Panc1 (cell line): ENCODE measurements around the gene ITK. TPM values are rescaled to one million over a fixed set of nuclear protein-coding genes. Genes with fewer than 3 reads are reported as not detected.
"Not testable (repeated sequence)": the region's sequence is repeated elsewhere in the genome, so short reads cannot be mapped to it uniquely, and the experiment has no call there.

ENCODE experiments used
- ATAC-seq: fragments of 200-7000 bp; cut with Tn5 transposase; 2 replicates; pipeline ENCODE4 v1.9.1; 2020; ENCODE audit warnings: mild to moderate bottlenecking, moderate library complexity
- BruUV-seq: library from RNA; stranded (reverse); fragments of 400-500 nt; replicated peaks from 2 replicates; lab custom pipeline; 2021; lab: Mats Ljungman, UMichigan
- CTCF ChIA-PET: fragments of 300-600 bp; sonication (Branson Sonifier 250); formaldehyde crosslinking; loops from one replicate; lab custom pipeline; 2022; ENCODE audit warnings: antibody characterized with exemption; lab: Charles Lee
- POLR2A ChIA-PET: fragments of 300-600 bp; sonication (Branson Sonifier 250); formaldehyde crosslinking; loops from one replicate; lab custom pipeline; 2022; ENCODE audit warnings: antibody characterized with exemption; lab: Charles Lee
- DNase-seq: peaks from one replicate; pipeline ENCODE4 v3.0.0-alpha.2; 2010; ENCODE audit warnings: low read depth, low spot score
- H3K27ac ChIP-seq: 2 replicates; pipeline ENCODE4 v1.5.1; 2011; ENCODE audit warnings: mild to moderate bottlenecking, low read length, inconsistent platforms
- H3K27me3 ChIP-seq: fragments of 200-500 bp; sonication (Bioruptor generic); 2 replicates; pipeline ENCODE4 v1.6.0; 2014; ENCODE audit warnings: low read length, inconsistent platforms; ENCODE audit not compliant: control insufficient read depth, insufficient read depth
- H3K36me3 ChIP-seq: fragments of 200-500 bp; sonication (Bioruptor generic); 2 replicates; pipeline ENCODE4 v1.5.1; 2014; ENCODE audit warnings: inconsistent platforms, mild to moderate bottlenecking, low read length, moderate library complexity; ENCODE audit not compliant: control insufficient read depth, insufficient read depth
- H3K4me1 ChIP-seq: 2 replicates; pipeline ENCODE4 v1.5.1; 2011; ENCODE audit warnings: inconsistent platforms, mild to moderate bottlenecking, low read length, moderate library complexity; ENCODE audit not compliant: control insufficient read depth, insufficient read depth
- H3K4me3 ChIP-seq, 2 experiments: 2 replicates each; pipeline ENCODE4 v1.5.1; 2011 to 2012; ENCODE audit warnings: low read depth in 2 of 2, low read length in 2 of 2, mild to moderate bottlenecking in 2 of 2, inconsistent platforms in 1 of 2, moderate library complexity in 1 of 2
- H3K9me3 ChIP-seq: fragments of 200-500 bp; sonication (Bioruptor generic); 2 replicates; pipeline ENCODE4 v1.5.1; 2014; ENCODE audit warnings: low read depth, mild to moderate bottlenecking, inconsistent platforms, low read length, moderate library complexity; ENCODE audit not compliant: control insufficient read depth, insufficient read depth
- POLR2AphosphoS5 ChIP-seq: IDR thresholded peaks from 2 replicates; pipeline ENCODE4 v1.6.1; 2012; ENCODE audit warnings: mild to moderate bottlenecking, low read depth, low read length, moderate library complexity
- SIN3A ChIP-seq: IDR thresholded peaks from 2 replicates; pipeline ENCODE4 v1.6.1; 2012; ENCODE audit warnings: low read depth, mild to moderate bottlenecking, low read length, moderate library complexity, borderline replicate concordance; ENCODE audit not compliant: insufficient read depth
- TCF7L2 ChIP-seq: IDR thresholded peaks from 2 replicates; pipeline ENCODE4 v1.6.1; 2011; ENCODE audit warnings: mild to moderate bottlenecking, low read depth, low read length, inconsistent platforms
- in situ Hi-C: cut with HindIII; loops from 2 replicates; pipeline ENCODE4 v1.10.0; 2016; ENCODE audit warnings: low sequenced_read_pairs, low pct_unique_long_range_greater_than_20kb
- intact Hi-C: fragments of 100-400 bp; cut with micrococcal nuclease; formaldehyde crosslinking; loops from one replicate; pipeline ENCODE4 v1.10.0; 2022; ENCODE audit not compliant: unreplicated experiment
- total RNA-seq: library from RNA; stranded (reverse); gene quantifications from one replicate; pipeline ENCODE4 v1.2.1, GENCODE V29; 2021; ENCODE audit not compliant: unreplicated experiment
- TF ChIP-seq, protein P1 (sequence below): fragments of 450-650 bp; IDR thresholded peaks from 2 replicates; pipeline ENCODE4 v1.5.1; 2017; ENCODE audit warnings: mild to moderate bottlenecking
- TF ChIP-seq, protein P2 (sequence below), 2 experiments: IDR thresholded peaks; 2 replicates each; pipeline ENCODE4 v1.6.1; 2011 to 2012; ENCODE audit warnings: low read depth in 2 of 2, control low read depth in 1 of 2, low read length in 1 of 2, mild to moderate bottlenecking in 1 of 2, moderate library complexity in 1 of 2; ENCODE audit not compliant: insufficient read depth in 1 of 2

The ITK gene
- total RNA-seq, 1 experiment from 2014 or later: 0.26 TPM

DNA sequence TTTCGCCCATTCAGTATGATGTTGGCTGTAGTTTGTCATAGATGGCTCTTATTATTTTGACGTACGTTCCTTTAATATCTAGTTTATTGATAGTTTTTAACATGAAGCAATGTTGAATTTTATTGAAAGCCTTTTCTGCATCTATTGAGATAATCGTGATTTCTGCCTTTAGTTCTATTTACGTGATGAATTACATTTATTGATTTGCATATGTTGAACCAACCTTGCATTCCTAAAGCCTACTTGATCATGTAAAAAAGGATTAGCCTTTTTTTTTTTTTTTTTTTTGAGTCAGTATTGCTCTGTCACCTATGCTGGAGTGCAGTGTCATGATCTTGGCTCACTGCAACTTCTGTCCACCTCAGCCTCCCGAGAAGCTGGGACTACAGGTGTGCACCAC, 25.1 kb downstream of the ITK start:
- Histone ChIP-seq H3K4me3 (no peak overlapping the region), H3K9me3 (no peaks in the 10 kb centered on the region), H3K4me1 (no peaks in the 10 kb centered on the region), H3K27me3 (no peaks in the 10 kb centered on the region), H3K36me3 (no peaks in the 10 kb centered on the region), H3K27ac (no peak overlapping the region)
- ATAC-seq (no peak), DNase-seq (no peak)
- no TSS peak for BruUV-seq
- in situ Hi-C loops: no loop called here
- ChIA-PET POLR2A (interaction anchor here (0.7 kb wide), 1 partner anchor 50 kb away, joined by 3 read pairs; no protein-coding TSS in a partner anchor), CTCF (no interaction called here)
- intact Hi-C loops: no loop called here
- TF ChIP-seq TCF7L2 (no peak), POLR2AphosphoS5 (no peak), SIN3A (no peak)
- TF ChIP-seq, protein P1, sequence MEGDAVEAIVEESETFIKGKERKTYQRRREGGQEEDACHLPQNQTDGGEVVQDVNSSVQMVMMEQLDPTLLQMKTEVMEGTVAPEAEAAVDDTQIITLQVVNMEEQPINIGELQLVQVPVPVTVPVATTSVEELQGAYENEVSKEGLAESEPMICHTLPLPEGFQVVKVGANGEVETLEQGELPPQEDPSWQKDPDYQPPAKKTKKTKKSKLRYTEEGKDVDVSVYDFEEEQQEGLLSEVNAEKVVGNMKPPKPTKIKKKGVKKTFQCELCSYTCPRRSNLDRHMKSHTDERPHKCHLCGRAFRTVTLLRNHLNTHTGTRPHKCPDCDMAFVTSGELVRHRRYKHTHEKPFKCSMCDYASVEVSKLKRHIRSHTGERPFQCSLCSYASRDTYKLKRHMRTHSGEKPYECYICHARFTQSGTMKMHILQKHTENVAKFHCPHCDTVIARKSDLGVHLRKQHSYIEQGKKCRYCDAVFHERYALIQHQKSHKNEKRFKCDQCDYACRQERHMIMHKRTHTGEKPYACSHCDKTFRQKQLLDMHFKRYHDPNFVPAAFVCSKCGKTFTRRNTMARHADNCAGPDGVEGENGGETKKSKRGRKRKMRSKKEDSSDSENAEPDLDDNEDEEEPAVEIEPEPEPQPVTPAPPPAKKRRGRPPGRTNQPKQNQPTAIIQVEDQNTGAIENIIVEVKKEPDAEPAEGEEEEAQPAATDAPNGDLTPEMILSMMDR: no peak
- TF ChIP-seq, protein P2, sequence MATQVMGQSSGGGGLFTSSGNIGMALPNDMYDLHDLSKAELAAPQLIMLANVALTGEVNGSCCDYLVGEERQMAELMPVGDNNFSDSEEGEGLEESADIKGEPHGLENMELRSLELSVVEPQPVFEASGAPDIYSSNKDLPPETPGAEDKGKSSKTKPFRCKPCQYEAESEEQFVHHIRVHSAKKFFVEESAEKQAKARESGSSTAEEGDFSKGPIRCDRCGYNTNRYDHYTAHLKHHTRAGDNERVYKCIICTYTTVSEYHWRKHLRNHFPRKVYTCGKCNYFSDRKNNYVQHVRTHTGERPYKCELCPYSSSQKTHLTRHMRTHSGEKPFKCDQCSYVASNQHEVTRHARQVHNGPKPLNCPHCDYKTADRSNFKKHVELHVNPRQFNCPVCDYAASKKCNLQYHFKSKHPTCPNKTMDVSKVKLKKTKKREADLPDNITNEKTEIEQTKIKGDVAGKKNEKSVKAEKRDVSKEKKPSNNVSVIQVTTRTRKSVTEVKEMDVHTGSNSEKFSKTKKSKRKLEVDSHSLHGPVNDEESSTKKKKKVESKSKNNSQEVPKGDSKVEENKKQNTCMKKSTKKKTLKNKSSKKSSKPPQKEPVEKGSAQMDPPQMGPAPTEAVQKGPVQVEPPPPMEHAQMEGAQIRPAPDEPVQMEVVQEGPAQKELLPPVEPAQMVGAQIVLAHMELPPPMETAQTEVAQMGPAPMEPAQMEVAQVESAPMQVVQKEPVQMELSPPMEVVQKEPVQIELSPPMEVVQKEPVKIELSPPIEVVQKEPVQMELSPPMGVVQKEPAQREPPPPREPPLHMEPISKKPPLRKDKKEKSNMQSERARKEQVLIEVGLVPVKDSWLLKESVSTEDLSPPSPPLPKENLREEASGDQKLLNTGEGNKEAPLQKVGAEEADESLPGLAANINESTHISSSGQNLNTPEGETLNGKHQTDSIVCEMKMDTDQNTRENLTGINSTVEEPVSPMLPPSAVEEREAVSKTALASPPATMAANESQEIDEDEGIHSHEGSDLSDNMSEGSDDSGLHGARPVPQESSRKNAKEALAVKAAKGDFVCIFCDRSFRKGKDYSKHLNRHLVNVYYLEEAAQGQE (IDR thresholded peaks at IDR 0.05; ENCODE audit: insufficient read depth in 1 of 2, low read depth in 2 of 2, low read length in 1 of 2): no peak

DNA sequence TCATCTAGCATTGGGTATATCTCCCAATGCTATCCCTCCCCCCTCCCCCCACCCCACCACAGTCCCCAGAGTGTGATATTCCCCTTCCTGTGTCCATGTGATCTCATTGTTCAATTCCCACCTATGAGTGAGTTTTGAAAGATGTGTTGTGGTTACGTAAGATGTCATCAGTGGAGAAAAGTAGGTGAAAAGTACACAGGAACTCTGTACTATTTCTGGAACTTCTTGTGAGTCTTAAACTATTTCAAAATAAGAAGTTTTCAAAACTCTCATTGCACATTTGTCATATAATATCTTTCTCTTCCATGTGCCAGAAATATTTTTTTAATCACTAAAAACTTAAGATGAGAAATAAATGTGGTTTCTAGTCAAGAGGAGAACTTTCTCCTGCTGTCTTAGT, 30.0 kb downstream of the ITK start:
- ATAC-seq, H3K36me3 ChIP-seq, H3K4me3 ChIP-seq, H3K9me3 ChIP-seq, DNase-seq, BruUV-seq, H3K27ac ChIP-seq, CTCF ChIA-PET, H3K27me3 ChIP-seq, in situ Hi-C loops, H3K4me1 ChIP-seq, POLR2A ChIA-PET, intact Hi-C loops: not testable (repeated sequence)

DNA sequence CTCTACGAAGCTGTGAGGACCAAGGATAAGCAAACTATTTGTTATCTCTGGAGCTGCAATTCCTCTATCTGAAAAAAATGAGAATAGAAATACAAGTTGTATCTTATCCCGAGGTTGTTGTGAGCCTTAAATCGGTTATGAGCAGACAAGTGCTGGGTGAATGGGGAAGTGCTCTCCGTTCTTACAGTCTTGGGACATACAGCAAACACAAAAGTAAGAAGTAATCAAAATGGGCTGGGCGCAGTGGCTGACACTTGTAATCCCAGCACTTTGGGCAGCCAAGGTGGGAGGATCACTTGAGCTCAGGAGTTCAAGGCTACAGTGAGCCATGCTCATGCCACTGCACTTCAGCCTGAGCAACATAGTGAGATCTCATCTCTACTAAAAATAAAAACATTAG, 31.7 kb downstream of the ITK start:
- H3K9me3 ChIP-seq: no peaks in the 10 kb centered on the region
- in situ Hi-C loops: no loop called here

More for the DNA sequence above, 31.7 kb downstream of the ITK start:
- no peak for ATAC-seq
- no peak overlapping the region for H3K27ac ChIP-seq
- no peak for DNase-seq
- no peaks in the 10 kb centered on the region for H3K27me3 ChIP-seq
- no peaks in the 10 kb centered on the region for H3K36me3 ChIP-seq
- no peak overlapping the region for H3K4me3 ChIP-seq
- intact Hi-C loops: no loop called here
- BruUV-seq: no TSS peak
- ChIA-PET CTCF (no interaction called here), POLR2A (no interaction called here)
- TF ChIP-seq SIN3A (no peak), POLR2AphosphoS5 (no peak), TCF7L2 (no peak)
- TF ChIP-seq, protein P1: no peak
- TF ChIP-seq, protein P2 (IDR thresholded peaks at IDR 0.05; ENCODE audit: insufficient read depth in 1 of 2, low read depth in 2 of 2, low read length in 1 of 2): no peak
- H3K4me1 ChIP-seq: no peaks in the 10 kb centered on the region
